Measurements from ENCODE around the gene GPRC6A. TPM values are rescaled to one million over a fixed set of nuclear protein-coding genes. Genes with fewer than 3 reads are reported as not detected.
"Not testable (repeated sequence)": the region's sequence is repeated elsewhere in the genome, so short reads cannot be mapped to it uniquely, and the experiment has no call there.

The GPRC6A gene
- total RNA-seq, 1 experiment from 2014 or later = not detected

DNA sequence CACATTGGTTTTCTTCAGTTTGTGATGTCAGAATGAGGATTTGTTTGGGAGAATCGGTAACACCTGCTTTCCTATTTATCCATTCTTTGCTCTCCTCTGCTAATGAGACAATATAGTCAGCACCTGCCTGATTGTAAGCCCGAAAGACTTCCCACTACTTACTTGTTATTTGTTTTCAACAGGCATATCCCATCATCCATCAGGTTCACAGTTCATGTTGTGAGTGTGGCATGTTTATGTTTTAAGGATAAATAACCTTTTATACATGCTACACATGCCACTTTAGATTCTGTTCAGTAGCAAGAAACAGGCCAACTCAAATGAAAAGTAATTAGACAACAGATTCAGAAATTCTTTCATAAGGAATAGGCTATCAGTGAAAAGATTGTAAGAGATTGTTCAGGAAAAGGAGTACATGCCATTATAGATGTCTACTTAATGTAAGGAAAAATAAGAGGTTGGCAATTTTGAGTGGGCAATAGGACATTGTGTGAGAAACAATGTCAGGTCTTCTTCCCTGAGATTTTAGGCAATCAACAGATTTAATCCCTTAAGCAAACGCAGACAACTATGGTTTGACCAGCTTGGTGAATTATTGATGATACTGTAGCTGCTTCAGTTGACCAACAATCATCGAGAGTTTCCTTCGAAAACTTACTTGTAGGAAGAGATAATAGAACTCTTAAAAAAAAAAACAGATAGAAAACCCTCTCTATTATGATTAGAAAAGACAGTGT is 7.9 kb upstream of the GPRC6A start:
- Histone ChIP-seq H3K79me2 (ENCODE audit: insufficient read depth, low read length) (no peaks in the 10 kb centered on the region), H3K9me2 (ENCODE audit: insufficient read depth) (no peaks in the 10 kb centered on the region), H3K27me3 (ENCODE audit: insufficient read depth, low read length) (no peaks in the 10 kb centered on the region), H4K20me1 (ENCODE audit: insufficient read depth) (no peaks in the 10 kb centered on the region), H3K4me3 (replicated peaks in 1 of 2; ENCODE audit: low read depth in 1 of 2, low read length in 2 of 2) (no peak overlapping the region), H3K4me1 (ENCODE audit: control insufficient read depth in 1 of 2, insufficient read depth in 2 of 2, low read length in 2 of 2) (peaks cover 0 to 4% of the 10 kb centered on the region in 2 experiments; a peak in 2 of 4 replicates), H3K27ac (ENCODE audit: low read depth, low read length) (no peak overlapping the region), H3K36me3 (ENCODE audit: control insufficient read depth in 1 of 2, insufficient read depth in 2 of 2, low read length in 2 of 2) (no peaks in the 10 kb centered on the region), H3K9me3 (ENCODE audit: control insufficient read depth in 1 of 2, insufficient read depth in 1 of 2, low read depth in 1 of 2, low read length in 2 of 2) (no peaks in the 10 kb centered on the region), H3K9ac (ENCODE audit: low read length) (no peak overlapping the region), H3K4me2 (ENCODE audit: low read length) (no peak overlapping the region), H2AFZ (ENCODE audit: low read depth, low read length, poor library complexity, severe bottlenecking) (no peak overlapping the region)
- intact Hi-C loops (cut with micrococcal nuclease) = no loop called here
- TF ChIP-seq SRF (IDR thresholded peaks at IDR 0.05; ENCODE audit: low read depth) = no peak
- TF ChIP-seq, protein P1, sequence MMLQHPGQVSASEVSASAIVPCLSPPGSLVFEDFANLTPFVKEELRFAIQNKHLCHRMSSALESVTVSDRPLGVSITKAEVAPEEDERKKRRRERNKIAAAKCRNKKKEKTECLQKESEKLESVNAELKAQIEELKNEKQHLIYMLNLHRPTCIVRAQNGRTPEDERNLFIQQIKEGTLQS (IDR thresholded peaks at IDR 0.05) = no peak
- TF ChIP-seq SP1 (IDR thresholded peaks at IDR 0.05; ENCODE audit: low read depth) = no peak
- TF ChIP-seq EGR1 (IDR thresholded peaks at IDR 0.05; ENCODE audit: low read depth) = no peak
- TF ChIP-seq POLR2A (IDR thresholded peaks at IDR 0.05; ENCODE audit: borderline replicate concordance, extremely low read depth, insufficient read depth, insufficient read length) = no peak
- no peak for TF ChIP-seq CBX3 (IDR thresholded peaks at IDR 0.05; ENCODE audit: low read depth)
- no peak for TF ChIP-seq RAD21 (IDR thresholded peaks at IDR 0.05; ENCODE audit: low read depth)
- no peak for TF ChIP-seq EZH2phosphoT487 (IDR thresholded peaks at IDR 0.05; ENCODE audit: borderline replicate concordance)
- TF ChIP-seq ZFX (IDR thresholded peaks at IDR 0.05) = no peak
- TF ChIP-seq CTCF (IDR thresholded peaks at IDR 0.05 in 2 of 3, conservative IDR thresholded peaks at IDR 0.05 in 1 of 3; ENCODE audit: borderline replicate concordance in 1 of 3, insufficient read depth in 1 of 3, low read depth in 2 of 3, low read length in 2 of 3) = no peak
- TF ChIP-seq, protein P2, sequence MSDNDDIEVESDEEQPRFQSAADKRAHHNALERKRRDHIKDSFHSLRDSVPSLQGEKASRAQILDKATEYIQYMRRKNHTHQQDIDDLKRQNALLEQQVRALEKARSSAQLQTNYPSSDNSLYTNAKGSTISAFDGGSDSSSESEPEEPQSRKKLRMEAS (IDR thresholded peaks at IDR 0.05) = no peak
- no peak for TF ChIP-seq POLR2AphosphoS5 (IDR thresholded peaks at IDR 0.05; ENCODE audit: low read depth, low read length)
- no peak for DNase-seq (ENCODE audit: low read depth, low spot score)
- POLR2A ChIA-PET = no interaction called here
- RAD21 ChIA-PET (ENCODE audit: low non-redundant PET in 1 of 2, low total read pairs in 2 of 2, uncharacterized antibody in 2 of 2, unreplicated experiment in 2 of 2) = no interaction called here
- no TSS peak for BruUV-seq (replicated peaks)
- no peak for ATAC-seq
- CTCF ChIA-PET = no interaction called here

DNA sequence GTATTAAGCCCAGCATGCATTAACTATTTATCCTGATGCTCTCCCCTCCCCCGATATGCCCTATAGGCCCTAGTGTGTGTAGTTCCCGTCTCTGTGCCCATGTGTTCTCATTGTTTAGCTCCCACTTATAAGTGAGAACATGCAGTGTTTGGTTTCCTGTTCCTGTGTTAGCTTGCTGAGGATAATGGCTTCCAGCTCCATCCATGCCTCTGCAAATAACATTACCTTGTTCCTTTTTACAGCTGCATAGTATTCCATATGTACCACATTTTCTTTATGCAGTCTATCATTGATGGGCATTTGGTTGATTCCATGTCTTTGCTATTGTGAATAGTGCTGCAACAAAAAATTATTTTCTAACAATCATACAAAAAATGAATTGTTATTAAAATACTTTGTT is 5.6 kb upstream of the GPRC6A start:
- not testable (repeated sequence) for BruUV-seq (replicated peaks)

More for the DNA sequence above, 5.6 kb upstream of the GPRC6A start:
- H3K9me3 ChIP-seq (ENCODE audit: control insufficient read depth in 1 of 2, insufficient read depth in 1 of 2, low read depth in 1 of 2, low read length in 2 of 2); H3K36me3 ChIP-seq (ENCODE audit: control insufficient read depth in 1 of 2, insufficient read depth in 2 of 2, low read length in 2 of 2); H3K27me3 ChIP-seq (ENCODE audit: insufficient read depth, low read length); H3K79me2 ChIP-seq (ENCODE audit: insufficient read depth, low read length); H3K4me3 ChIP-seq (replicated peaks in 1 of 2; ENCODE audit: low read depth in 1 of 2, low read length in 2 of 2); RAD21 ChIA-PET (ENCODE audit: low non-redundant PET in 1 of 2, low total read pairs in 2 of 2, uncharacterized antibody in 2 of 2, unreplicated experiment in 2 of 2); DNase-seq (ENCODE audit: low read depth, low spot score); CTCF ChIA-PET; H3K4me2 ChIP-seq (ENCODE audit: low read length); H3K9me2 ChIP-seq (ENCODE audit: insufficient read depth); intact Hi-C loops (cut with micrococcal nuclease); ATAC-seq; H4K20me1 ChIP-seq (ENCODE audit: insufficient read depth); H3K27ac ChIP-seq (ENCODE audit: low read depth, low read length); H3K9ac ChIP-seq (ENCODE audit: low read length); H3K4me1 ChIP-seq (ENCODE audit: control insufficient read depth in 1 of 2, insufficient read depth in 2 of 2, low read length in 2 of 2); H2AFZ ChIP-seq (ENCODE audit: low read depth, low read length, poor library complexity, severe bottlenecking); POLR2A ChIA-PET: not testable (repeated sequence)

Measured in HCT116 (cell line).